H9 (cell line): ENCODE results near the gene CCDC88C. TPM values are rescaled to one million over a fixed set of nuclear protein-coding genes. Genes with fewer than 3 reads are reported as not detected.

Experiments used
- DNase-seq: peaks from one replicate; pipeline ENCODE4 v3.0.0-alpha.2; 2017
- H2AFZ ChIP-seq: one replicate; pipeline ENCODE4 v1.6.1; 2013; ENCODE audit warnings: mild to moderate bottlenecking, low read length, control low read depth, moderate library complexity
- H2AK5ac ChIP-seq: 2 replicates; pipeline ENCODE4 v1.6.1; 2013; ENCODE audit warnings: low read length, control low read depth, mixed read lengths; ENCODE audit not compliant: insufficient read length
- H2BK120ac ChIP-seq: one replicate; pipeline ENCODE4 v1.6.1; 2013; ENCODE audit warnings: low read depth, mild to moderate bottlenecking, low read length, control low read depth, inconsistent platforms; ENCODE audit not compliant: poor library complexity, severe bottlenecking
- H2BK12ac ChIP-seq: 2 replicates; pipeline ENCODE4 v1.6.1; 2013; ENCODE audit warnings: low read length, control low read depth, mixed read lengths, low read depth; ENCODE audit not compliant: insufficient read length
- H2BK15ac ChIP-seq: 2 replicates; pipeline ENCODE4 v1.6.1; 2013; ENCODE audit warnings: low read depth, low read length, control low read depth
- H2BK20ac ChIP-seq: one replicate; pipeline ENCODE4 v1.6.1; 2013; ENCODE audit warnings: low read depth, mild to moderate bottlenecking, low read length, control low read depth, inconsistent platforms; ENCODE audit not compliant: poor library complexity, severe bottlenecking
- H2BK5ac ChIP-seq: 2 replicates; pipeline ENCODE4 v1.6.1; 2013; ENCODE audit warnings: low read length, control low read depth, mixed read lengths; ENCODE audit not compliant: insufficient read length
- H3K14ac ChIP-seq: 2 replicates; pipeline ENCODE4 v1.6.1; 2013; ENCODE audit warnings: low read length, control low read depth; ENCODE audit not compliant: insufficient read depth
- H3K18ac ChIP-seq: 2 replicates; pipeline ENCODE4 v1.6.1; 2013; ENCODE audit warnings: low read depth, mild to moderate bottlenecking, mixed read lengths, low read length, control low read depth; ENCODE audit not compliant: insufficient read length
- H3K23ac ChIP-seq: 2 replicates; pipeline ENCODE4 v1.6.1; 2013; ENCODE audit warnings: low read length, control low read depth, mixed read lengths, low read depth; ENCODE audit not compliant: insufficient read length
- H3K23me2 ChIP-seq: 2 replicates; pipeline ENCODE4 v1.6.1; 2013; ENCODE audit warnings: low read depth, mild to moderate bottlenecking, mixed read lengths, low read length, control low read depth; ENCODE audit not compliant: insufficient read length, poor library complexity, severe bottlenecking
- H3K27ac ChIP-seq: 2 replicates; pipeline ENCODE4 v1.5.1; 2013; ENCODE audit warnings: low read length, control low read depth, mixed read lengths, low read depth; ENCODE audit not compliant: insufficient read length
- H3K27me3 ChIP-seq: 2 replicates; pipeline ENCODE4 v1.6.1; 2013; ENCODE audit warnings: low read length, control low read depth, inconsistent platforms; ENCODE audit not compliant: insufficient read depth
- H3K4ac ChIP-seq: 2 replicates; pipeline ENCODE4 v1.6.1; 2013; ENCODE audit warnings: low read depth, mild to moderate bottlenecking, control low read depth, inconsistent platforms, low read length, moderate library complexity
- H3K4me1 ChIP-seq: 2 replicates; pipeline ENCODE4 v1.6.1; 2013; ENCODE audit warnings: low read length, control low read depth, inconsistent platforms; ENCODE audit not compliant: insufficient read depth
- H3K4me2 ChIP-seq: 2 replicates; pipeline ENCODE4 v1.6.1; 2013; ENCODE audit warnings: low read length, control low read depth, mixed read lengths; ENCODE audit not compliant: insufficient read length, insufficient read depth
- H3K56ac ChIP-seq: 2 replicates; pipeline ENCODE4 v1.6.1; 2013; ENCODE audit warnings: low read depth, mild to moderate bottlenecking, mixed read lengths, low read length, control low read depth; ENCODE audit not compliant: insufficient read length
- H3K79me1 ChIP-seq: 2 replicates; pipeline ENCODE4 v1.6.1; 2013; ENCODE audit warnings: low read depth, mild to moderate bottlenecking, moderate library complexity, low read length, control low read depth, inconsistent platforms; ENCODE audit not compliant: insufficient read depth, poor library complexity, severe bottlenecking
- H3K79me2 ChIP-seq: 2 replicates; pipeline ENCODE4 v1.6.1; 2013; ENCODE audit warnings: low read length, control low read depth, inconsistent platforms; ENCODE audit not compliant: insufficient read depth
- H3K9ac ChIP-seq: 2 replicates; pipeline ENCODE4 v1.6.1; 2013; ENCODE audit warnings: low read length, control low read depth, mixed read lengths; ENCODE audit not compliant: insufficient read length; ENCODE audit errors: extremely low read depth
- H3K9me3 ChIP-seq: one replicate; pipeline ENCODE4 v1.6.1; 2013; ENCODE audit warnings: low read depth, low read length, inconsistent platforms; ENCODE audit not compliant: control insufficient read depth
- H3T11ph ChIP-seq: one replicate; pipeline ENCODE4 v1.6.1; 2013; ENCODE audit warnings: mild to moderate bottlenecking, low read length, control low read depth, inconsistent platforms
- H4K20me1 ChIP-seq: one replicate; pipeline ENCODE4 v1.6.1; 2013; ENCODE audit not compliant: control insufficient read depth, insufficient read length, insufficient read depth
- H4K5ac ChIP-seq: 2 replicates; pipeline ENCODE4 v1.6.1; 2013; ENCODE audit warnings: low read depth, mild to moderate bottlenecking, mixed read lengths, low read length, control low read depth; ENCODE audit not compliant: insufficient read length
- H4K8ac ChIP-seq: replicated peaks from 2 replicates; pipeline ENCODE4 v1.6.1; 2013; ENCODE audit warnings: low read length, control low read depth, mixed read lengths, low read depth; ENCODE audit not compliant: insufficient read length
- H4K91ac ChIP-seq: 2 replicates; pipeline ENCODE4 v1.6.1; 2013; ENCODE audit warnings: low read depth, mild to moderate bottlenecking, moderate library complexity, mixed read lengths, low read length, control low read depth; ENCODE audit not compliant: insufficient read length
- H3K27ac Mint-ChIP-seq, 3 experiments: 2 replicates in 2 of 3; 3 replicates in 1 of 3; pipeline ENCODE4 v1.8.0; 2020 to 2021; ENCODE audit warnings: mixed read lengths in 3 of 3, mild to moderate bottlenecking in 1 of 3, moderate library complexity in 1 of 3
- H3K27me3 Mint-ChIP-seq: 2 replicates; pipeline ENCODE4 v1.8.0; 2021; ENCODE audit warnings: low read depth, mild to moderate bottlenecking, moderate library complexity, mixed read lengths
- H3K36me3 Mint-ChIP-seq, 3 experiments: 2 replicates in 2 of 3; 3 replicates in 1 of 3; pipeline ENCODE4 v1.8.0; 2020 to 2021; ENCODE audit warnings: low read depth in 3 of 3, mixed read lengths in 3 of 3; ENCODE audit not compliant: insufficient read depth in 1 of 3
- H3K4me1 Mint-ChIP-seq, 2 experiments: 2 replicates each; pipeline ENCODE4 v1.8.0; 2020; ENCODE audit warnings: mixed read lengths in 2 of 2
- H3K4me3 Mint-ChIP-seq, 2 experiments: 2 replicates in 1 of 2; 3 replicates in 1 of 2; pipeline ENCODE4 v1.8.0; 2020 to 2021; ENCODE audit warnings: mild to moderate bottlenecking in 2 of 2, mixed read lengths in 2 of 2, moderate library complexity in 1 of 2
- H3K9me3 Mint-ChIP-seq, 2 experiments: 2 replicates in 1 of 2; 3 replicates in 1 of 2; pipeline ENCODE4 v1.8.0; 2020; ENCODE audit warnings: mild to moderate bottlenecking in 2 of 2, mixed read lengths in 2 of 2, moderate library complexity in 1 of 2
- CTCF ChIP-seq: fragments of 200-600 bp; sonication (generic); conservative IDR thresholded peaks from 3 replicates; pipeline ENCODE4 v1.8.0; 2021; ENCODE audit warnings: antibody characterized with exemption, mild to moderate bottlenecking
- WGBS: extraction: QIAGEN DNeasy Blood & Tissue Kit; methylation state at CpG from one replicate; pipeline ENCODE4 v1.1.7; 2013; ENCODE audit warnings: missing lambda C conversion rate, low lambda C conversion rate, mixed read lengths; ENCODE audit not compliant: insufficient read length; ENCODE audit errors: extremely low coverage; 5-methylcytosine and 5-hydroxymethylcytosine counted together
- total RNA-seq: library from RNA; stranded (reverse); gene quantifications from 2 replicates; pipeline ENCODE4 v1.2.1, GENCODE V29; 2021

The CCDC88C gene
- total RNA-seq, 1 experiment from 2014 or later, result 52.4 TPM

- no peak overlapping the region for H3K23ac ChIP-seq
Observed at GRCh38 chr14:91270188-91270587, 147.4 kb downstream of the CCDC88C start.

More at GRCh38 chr14:91270188-91270587, 147.4 kb downstream of the CCDC88C start:
- Histone ChIP-seq H4K5ac (no peak overlapping the region), H3K4me2 (no peak overlapping the region), H2BK12ac (no peak overlapping the region), H3K14ac (no peak overlapping the region), H2BK20ac (no peak overlapping the region), H3K9ac (no peak overlapping the region), H3K27me3 (no peaks in the 10 kb centered on the region; the same call in 1 of the 2 replicates), H3K4ac (no peak overlapping the region), H2BK15ac (no peak overlapping the region), H3K9me3 (no peaks in the 10 kb centered on the region), H4K91ac (no peak overlapping the region), H3K4me1 (no peaks in the 10 kb centered on the region), H3K56ac (no peak overlapping the region), H4K8ac (no peak overlapping the region), H2AFZ (no peak overlapping the region), H2AK5ac (no peak overlapping the region), H3T11ph (no peak overlapping the region), H3K79me1 (no peaks in the 10 kb centered on the region), H2BK5ac (no peak overlapping the region), H4K20me1 (no peaks in the 10 kb centered on the region), H3K18ac (no peak overlapping the region), H3K79me2 (no peaks in the 10 kb centered on the region), H3K27ac (no peak overlapping the region), H2BK120ac (no peak overlapping the region), H3K23me2 (peaks cover 5% of the 10 kb centered on the region)
- Mint-ChIP-seq H3K9me3 (no peaks in the 10 kb centered on the region), H3K36me3 (peaks cover 5 to 16% (median 9%) of the 10 kb centered on the region in 3 experiments), H3K4me3 (no peak overlapping the region), H3K4me1 (peaks cover 0 to 8% of the 10 kb centered on the region in 2 experiments; a peak in 1 of 4 replicates), H3K27me3 (peaks cover 9% of the 10 kb centered on the region), H3K27ac (no peak overlapping the region)
- DNase-seq, result no peak
- no CpG with 5 or more reads among the region's 6 CpGs for WGBS
- no peak for TF ChIP-seq CTCF
